RWPE1 (cell line): Measurements from ENCODE around the gene ARHGEF3.

Experiments used
- CTCF ChIA-PET: fragments of 350-600 bp; sonication (Branson Sonifier 250); formaldehyde crosslinking; extraction: SDS; loops from one replicate; lab custom pipeline; 2021; lab: Yijun Ruan, JAX
- POLR2A ChIA-PET: fragments of 400-600 bp; formaldehyde crosslinking; extraction: SDS; loops from one replicate; lab custom pipeline; 2020; ENCODE audit warnings: antibody characterized with exemption; ENCODE audit not compliant: low non-redundant PET; lab: Yijun Ruan, JAX
- DNase-seq: peaks from one replicate; pipeline ENCODE4 v3.0.0; 2012; ENCODE audit warnings: low spot score
- H3K27ac ChIP-seq: fragments of 450-650 bp; 2 replicates; pipeline ENCODE4 v1.5.1; 2017
- TF ChIP-seq, protein P1 (sequence below): fragments of 450-650 bp; conservative IDR thresholded peaks from 2 replicates; pipeline ENCODE4 v1.5.1; 2017; ENCODE audit warnings: low read depth, mild to moderate bottlenecking

ARHGEF3 gene

DNA sequence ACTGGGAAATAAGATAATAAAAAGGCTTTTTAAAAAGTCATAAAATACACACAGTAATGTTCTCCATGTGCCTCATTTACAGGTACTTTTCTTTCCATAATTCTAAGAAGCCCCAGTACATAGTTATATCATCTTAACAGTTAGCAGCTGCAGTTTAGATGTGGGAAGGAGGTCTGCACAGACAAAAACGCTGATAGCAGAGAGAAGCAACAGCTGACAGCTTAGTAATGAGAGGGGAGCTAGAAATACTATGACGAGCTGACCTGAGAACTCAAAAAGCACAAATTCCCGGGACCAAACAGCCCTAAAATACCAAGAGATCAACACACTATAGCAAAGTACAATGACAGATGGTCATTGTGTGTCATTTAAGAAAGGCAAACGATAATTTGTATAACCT, 36.7 kb upstream of the ARHGEF3 start:
- TF ChIP-seq, protein P1, sequence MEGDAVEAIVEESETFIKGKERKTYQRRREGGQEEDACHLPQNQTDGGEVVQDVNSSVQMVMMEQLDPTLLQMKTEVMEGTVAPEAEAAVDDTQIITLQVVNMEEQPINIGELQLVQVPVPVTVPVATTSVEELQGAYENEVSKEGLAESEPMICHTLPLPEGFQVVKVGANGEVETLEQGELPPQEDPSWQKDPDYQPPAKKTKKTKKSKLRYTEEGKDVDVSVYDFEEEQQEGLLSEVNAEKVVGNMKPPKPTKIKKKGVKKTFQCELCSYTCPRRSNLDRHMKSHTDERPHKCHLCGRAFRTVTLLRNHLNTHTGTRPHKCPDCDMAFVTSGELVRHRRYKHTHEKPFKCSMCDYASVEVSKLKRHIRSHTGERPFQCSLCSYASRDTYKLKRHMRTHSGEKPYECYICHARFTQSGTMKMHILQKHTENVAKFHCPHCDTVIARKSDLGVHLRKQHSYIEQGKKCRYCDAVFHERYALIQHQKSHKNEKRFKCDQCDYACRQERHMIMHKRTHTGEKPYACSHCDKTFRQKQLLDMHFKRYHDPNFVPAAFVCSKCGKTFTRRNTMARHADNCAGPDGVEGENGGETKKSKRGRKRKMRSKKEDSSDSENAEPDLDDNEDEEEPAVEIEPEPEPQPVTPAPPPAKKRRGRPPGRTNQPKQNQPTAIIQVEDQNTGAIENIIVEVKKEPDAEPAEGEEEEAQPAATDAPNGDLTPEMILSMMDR, result no peak
- H3K27ac ChIP-seq, result no peak overlapping the region
- CTCF ChIA-PET, result no interaction called here
- no peak for DNase-seq
- POLR2A ChIA-PET, result no interaction called here

DNA sequence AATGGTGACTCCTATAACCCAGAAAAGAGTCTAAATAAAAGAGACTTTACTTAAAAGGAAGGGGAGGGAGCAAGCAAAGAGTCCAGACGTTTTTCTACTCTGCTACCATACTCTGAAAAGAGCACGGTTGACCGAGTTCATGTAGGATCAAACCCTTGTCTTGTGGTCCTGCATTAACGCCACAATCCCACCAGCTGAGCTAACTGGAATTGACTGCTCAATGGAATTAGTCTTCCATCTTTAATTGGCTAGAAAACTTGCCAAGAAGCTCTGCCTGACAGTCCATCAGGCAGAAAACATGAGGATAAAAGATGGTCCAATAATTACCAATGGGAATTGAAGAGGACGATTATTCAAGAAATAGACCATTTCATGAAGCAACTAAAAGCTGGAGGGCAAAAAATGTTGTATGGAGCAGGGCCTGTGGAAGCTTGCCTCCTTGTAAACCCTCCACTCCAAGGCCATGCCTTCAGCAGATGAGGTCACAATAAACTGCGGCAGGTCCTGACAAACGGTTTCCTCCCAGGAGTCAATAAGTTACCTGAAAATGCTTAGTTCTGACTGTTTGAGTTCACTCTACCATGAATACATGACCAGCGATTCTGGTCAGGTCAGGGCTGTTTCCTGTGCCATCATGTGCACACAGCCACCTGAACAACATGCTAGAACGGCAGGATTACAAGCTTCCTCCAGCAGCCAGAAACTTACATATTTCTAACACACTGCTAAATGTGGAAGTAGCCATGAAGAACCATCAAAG, 35.6 kb upstream of the ARHGEF3 start:
- H3K27ac ChIP-seq, result peak overlapping the region; percentile 47; the same call in 1 of the 2 replicates
- CTCF ChIA-PET, result no interaction called here
- POLR2A ChIA-PET, result no interaction called here
- DNase-seq, result no peak
- TF ChIP-seq, protein P1, result no peak

DNA sequence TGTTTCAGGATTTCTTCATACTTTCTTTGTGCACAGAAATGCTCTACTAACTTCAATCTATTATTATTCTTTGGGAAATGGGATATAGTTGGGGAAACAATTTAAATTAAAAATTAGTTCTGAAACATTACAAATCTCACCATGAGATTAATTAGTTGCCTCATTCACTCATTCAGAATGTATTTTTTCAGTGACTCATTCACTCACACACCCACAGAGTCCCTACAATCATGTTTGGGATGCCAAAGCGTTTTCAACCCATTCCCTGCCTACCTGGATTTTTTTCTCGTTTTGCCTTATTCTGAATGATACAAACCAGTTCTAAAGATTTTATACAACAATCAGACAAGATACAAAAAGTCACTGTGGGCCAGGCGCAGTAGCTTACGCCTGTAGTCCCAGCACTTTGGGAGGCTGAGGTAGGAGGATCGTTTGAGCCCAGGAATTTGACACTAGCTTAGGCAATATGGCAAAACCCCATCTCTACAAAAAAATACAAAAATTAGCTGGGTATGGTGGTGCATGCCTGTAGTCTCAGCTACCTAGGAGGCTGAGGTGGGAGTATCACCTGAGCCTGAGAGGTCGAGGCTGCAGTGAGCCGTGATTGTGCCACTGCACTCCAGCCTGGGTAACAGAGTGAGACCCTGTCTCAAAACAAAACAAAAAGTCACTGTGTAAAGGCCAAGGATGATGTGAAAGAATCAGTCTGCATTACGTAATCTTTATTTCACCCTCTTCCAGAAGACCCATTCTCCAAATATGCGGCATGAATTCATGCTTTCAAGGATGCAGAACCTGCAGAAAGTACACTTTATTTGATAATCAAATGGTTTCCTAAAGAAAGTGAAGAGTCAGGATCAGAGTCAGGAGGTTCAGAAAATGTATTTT, 34.8 kb upstream of the ARHGEF3 start:
- peak overlapping the region; percentile 42; the same call in 1 of the 2 replicates for H3K27ac ChIP-seq
- ChIA-PET POLR2A (no interaction called here), CTCF (interaction anchor here (0.7 kb wide), 1 partner anchor 48 kb away, joined by 3 read pairs; no protein-coding TSS in a partner anchor)
- peak; percentile 54 for DNase-seq
- TF ChIP-seq, protein P1, result no peak

DNA sequence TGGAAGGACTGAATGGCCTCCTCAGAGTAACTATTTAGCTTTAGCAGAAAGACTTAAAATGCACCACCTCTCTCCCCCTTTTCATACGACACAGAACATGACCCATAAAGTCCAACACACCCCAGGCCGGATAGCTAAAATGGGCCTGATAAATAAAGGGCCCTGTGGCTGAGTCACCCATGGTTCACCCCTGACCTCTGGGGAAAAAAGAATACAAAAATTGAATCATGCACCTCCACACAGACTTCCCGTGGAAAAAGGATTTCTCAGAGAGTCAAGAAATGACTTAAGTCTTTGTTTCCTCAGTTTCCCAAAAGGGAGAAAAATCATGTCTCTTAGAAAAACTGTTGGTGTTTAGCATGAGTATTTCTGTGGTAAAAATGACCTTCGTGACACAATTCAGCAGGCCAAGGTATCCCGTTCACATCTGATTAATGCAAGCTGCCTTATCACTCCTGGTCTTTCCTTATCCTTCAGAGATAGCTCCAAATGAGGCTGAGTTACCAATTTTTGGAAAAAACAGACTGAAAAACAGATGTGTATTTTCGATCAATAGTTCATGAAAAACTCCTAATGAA, 34.0 kb upstream of the ARHGEF3 start:
- peak; percentile 49 for DNase-seq
- TF ChIP-seq, protein P1, result no peak
- ChIA-PET POLR2A (no interaction called here), CTCF (interaction anchor here (0.7 kb wide), 1 partner anchor 48 kb away, joined by 3 read pairs; no protein-coding TSS in a partner anchor)
- H3K27ac ChIP-seq, result no peak overlapping the region

DNA sequence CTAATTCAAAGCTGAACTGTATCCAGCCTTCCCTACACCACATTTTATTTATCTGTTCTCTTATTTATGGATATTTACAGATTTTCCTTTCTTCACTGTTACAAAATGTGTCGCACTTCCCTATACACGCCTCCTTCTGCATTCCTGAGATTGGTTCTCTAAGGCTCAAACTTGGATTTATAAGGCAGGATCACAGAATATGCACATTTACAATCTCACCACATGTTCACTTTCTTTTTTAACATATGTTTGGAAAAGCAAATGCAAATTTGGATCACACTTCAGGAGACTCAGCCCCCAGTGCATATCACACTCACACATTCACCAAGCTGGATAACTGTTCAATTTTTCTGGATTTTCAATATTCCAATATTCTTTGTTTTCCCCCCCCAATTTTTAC, 31.8 kb upstream of the ARHGEF3 start:
- ChIA-PET POLR2A (no interaction called here), CTCF (interaction anchor here (0.6 kb wide), 1 partner anchor 182 kb away, joined by 3 read pairs; no protein-coding TSS in a partner anchor)
- no peak overlapping the region for H3K27ac ChIP-seq
- DNase-seq, result no peak
- TF ChIP-seq, protein P1, result no peak

DNA sequence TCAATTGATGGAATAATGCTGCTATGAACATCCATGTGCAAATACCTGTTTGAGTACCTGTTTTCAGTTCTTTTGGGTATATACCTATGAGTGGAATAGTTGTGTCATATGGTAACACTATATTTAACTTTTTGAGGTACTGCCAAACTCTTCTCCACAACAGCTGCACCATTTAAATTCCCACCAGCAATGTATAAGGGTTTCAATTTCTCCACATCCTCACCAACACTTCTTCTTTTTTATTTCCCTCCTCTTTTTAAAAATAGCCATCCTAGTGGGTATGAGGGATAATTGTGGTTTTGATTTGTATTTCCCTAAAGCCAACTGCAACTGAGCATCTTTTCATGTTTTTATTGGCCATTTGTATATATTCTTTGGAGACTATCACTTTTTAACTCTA, 31.3 kb upstream of the ARHGEF3 start:
- POLR2A ChIA-PET, result no interaction called here
- TF ChIP-seq, protein P1, result no peak
- no peak for DNase-seq
- H3K27ac ChIP-seq, result no peak overlapping the region
- CTCF ChIA-PET, result interaction anchor here (0.6 kb wide), 1 partner anchor 182 kb away, joined by 3 read pairs; no protein-coding TSS in a partner anchor
